GM21515 (cell line): ENCODE results near the gene KHDRBS2.
A peak's percentile ranks its signal among the peaks of the same experiment; 100 is the strongest.

Source experiments
- ATAC-seq: cut with Tn5 transposase; IDR thresholded peaks from one replicate; pipeline ENCODE4 v1.9.1; 2021; ENCODE audit not compliant: unreplicated experiment

The KHDRBS2 gene

DNA sequence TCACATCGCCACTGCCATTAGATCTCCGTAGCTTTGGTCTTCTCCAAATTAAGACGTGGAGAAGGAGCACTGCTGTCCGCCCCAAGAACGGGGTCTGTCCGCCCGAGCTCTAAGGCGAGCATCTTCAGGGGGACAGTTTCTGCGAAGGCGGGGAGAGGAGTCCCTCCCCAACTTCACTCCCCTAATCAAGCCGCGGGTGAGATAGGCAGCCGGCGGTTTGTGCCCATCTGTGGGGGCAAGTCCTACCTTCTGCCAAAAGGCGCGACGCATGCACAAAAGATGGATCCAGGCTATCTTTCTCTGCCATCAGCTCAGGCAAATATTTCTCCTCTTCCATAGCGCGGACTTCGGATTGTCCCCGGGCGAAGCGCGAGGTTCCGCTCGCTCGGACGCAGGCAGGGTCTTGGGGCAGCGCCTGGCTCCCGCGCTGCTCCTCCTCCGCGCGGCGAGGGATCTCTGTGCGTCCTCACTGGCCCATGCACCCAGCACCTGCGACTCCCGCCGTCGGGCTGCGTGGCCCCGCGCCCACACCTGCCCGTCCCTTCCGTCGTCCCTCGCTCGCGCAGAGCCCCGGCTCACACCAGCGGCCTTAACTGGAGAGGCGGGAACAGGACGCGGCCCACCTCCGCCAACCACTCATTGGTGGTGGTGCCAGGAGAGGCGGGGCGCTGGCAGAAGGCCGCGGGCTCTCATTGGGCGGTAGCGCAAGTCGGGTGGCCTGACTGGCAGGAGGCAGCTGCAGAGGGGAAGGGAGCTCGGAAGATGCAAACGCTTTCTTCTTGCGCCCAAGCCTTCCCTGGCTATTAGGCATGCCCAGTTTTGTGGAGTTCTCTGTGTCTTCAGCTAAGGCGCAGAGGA, at the start of gene KHDRBS2:
Gene KHDRBS2 (minus strand): TSS at position 614 of the 858 bp plus-strand sequence.
- peak; percentile 100 for ATAC-seq

- no peak for ATAC-seq
These were observed 42.6 kb upstream of the KHDRBS2 start for GRCh38 chr6:62328607-62329006.

DNA sequence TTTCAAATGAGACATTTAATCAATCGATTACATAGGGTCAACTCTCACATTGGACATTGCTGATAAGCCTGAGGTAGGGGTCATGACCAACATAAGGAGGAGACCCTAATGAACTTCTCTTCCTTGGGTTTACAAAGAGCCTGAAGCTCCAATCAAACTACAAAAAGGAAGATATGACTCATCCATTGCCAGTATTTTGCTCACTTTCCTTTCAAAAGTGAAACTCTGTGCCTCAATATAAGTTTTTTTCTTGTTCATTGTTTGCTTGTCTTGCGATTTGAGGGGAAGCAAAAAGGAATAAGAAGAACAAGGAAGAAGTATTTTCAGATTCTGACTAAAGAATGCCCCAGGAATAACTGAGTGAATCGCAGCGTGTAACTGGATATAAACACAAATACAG, 38.8 kb upstream of the KHDRBS2 start:
- no peak for ATAC-seq

GRCh38 chr6:62323818-62324431, 37.9 kb upstream of the KHDRBS2 start:
- ATAC-seq, result no peak

DNA sequence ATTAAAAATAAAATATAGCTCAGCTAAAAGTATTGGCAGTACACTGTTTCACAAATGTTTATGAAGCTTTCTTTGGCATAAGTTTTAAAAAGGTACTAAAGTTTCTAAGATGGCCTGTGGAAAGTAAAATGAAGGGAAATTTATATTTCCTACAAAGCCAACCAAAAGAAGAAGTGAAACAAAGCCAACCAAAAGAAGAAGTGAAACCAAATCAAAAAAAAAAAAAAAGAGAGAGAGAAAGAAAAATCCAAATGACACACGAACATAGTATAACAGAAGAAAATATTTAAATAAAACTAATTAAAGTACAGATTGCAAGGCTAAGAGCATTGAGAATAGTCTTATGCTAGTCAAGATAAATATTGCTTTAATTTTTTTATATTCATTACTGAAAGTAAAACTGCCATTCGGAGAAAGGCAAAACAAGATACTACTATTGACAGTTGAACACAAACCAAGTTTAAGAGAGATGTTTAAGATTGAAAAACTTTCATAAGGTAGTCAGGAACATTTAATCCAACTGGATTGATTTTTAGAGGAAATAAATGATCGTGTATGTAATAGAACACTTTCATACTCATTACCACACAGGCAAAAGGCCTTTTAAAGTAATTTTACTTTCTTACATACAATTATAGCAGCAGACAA, 12.8 kb upstream of the KHDRBS2 start:
- peak; percentile 90 for ATAC-seq

DNA sequence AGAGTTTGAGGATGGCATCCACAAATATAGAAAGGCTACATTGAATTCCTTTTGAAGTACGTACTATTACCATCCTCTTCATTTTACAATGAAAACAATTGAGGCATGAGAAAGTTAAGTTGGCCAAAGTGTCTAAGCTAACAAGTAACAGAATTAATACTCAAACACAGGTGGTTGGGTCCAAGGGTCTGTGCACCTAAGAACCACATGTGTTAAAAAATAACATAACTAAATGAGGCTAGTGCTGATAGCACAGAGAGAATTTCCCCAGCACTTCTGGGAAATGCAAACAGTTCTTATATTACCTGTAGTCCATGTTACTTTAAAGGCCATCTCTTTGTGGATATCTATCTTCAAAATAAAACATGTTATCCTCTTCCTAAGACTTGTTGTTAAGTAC, 10.5 kb upstream of the KHDRBS2 start:
- ATAC-seq, result no peak

- ATAC-seq, result no peak
These were observed 2.9 kb upstream of the KHDRBS2 start for GRCh38 chr6:62288974-62289373.

DNA sequence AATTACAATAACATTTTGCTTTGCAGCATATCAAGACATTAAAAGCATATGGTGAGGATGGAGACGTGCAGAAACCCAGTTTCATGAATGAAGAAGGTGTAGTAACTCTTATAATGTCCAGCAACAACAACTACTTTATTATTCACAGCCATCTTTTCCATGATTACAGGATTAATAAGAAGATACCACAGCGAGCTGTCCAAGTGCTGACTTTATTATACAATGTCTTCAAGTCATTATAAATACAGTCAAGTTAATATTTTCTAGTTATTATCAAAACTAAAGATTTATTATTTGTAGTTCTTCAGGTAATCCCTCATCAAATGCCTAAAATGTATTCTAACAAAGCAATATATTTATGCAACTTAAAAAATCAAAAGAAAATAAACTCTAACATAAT, 2.5 kb upstream of the KHDRBS2 start:
- ATAC-seq, result no peak

- ATAC-seq, result peak; percentile 4
These were observed 432 bp upstream of the KHDRBS2 start for GRCh38 chr6:62286470-62286843.

GRCh38 chr6:62284725-62285124, 1.3 kb downstream of the KHDRBS2 start:
- no peak for ATAC-seq

DNA sequence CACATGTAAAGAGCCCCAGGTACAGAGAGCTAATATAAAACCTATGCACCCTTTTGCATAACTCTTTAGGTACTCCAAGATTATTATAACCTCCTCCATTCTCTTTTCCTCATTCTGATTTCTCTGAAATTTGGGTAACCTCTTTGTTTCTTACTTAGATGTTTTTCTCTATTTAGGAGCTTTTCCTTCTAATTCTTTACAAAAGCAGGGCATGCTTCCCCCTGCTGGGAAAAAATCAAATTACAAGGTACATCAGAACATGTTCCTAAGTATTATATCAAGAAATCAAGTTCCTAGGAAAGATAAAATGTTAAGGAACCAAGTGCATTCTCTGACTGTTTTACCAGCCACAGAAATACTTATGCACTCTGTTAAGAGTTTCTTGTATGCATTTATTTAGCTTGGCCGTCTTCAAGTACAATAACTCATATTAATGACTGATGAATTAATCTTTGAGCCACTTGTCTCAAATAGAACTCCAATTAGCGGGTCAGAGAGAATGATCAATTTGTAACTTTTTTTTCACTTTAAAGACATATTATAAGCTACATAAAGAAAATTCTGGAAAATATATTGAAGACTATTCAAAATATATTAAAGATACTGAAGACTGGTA, 2.1 kb downstream of the KHDRBS2 start:
- ATAC-seq, result no peak

DNA sequence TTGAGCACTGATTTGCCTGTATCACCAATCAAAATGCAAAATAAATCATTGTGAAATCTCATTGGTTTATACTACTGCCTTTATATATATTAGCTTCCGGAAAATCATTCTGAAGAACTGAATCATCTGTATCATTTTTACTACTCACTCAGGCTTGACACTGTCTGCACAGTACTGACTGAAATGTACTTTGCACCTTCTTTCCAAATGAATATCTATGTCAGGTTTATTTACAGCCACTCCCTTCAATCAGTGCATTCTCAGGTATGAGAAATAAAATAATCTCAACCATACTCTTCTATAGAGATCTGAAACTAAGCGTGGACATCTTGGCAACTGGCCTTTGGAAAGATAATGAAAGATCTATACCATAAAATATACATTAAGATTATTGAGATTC, 2.7 kb downstream of the KHDRBS2 start:
- no peak for ATAC-seq

- no peak for ATAC-seq
These were observed 5.9 kb downstream of the KHDRBS2 start for GRCh38 chr6:62280099-62280498.

GRCh38 chr6:62272114-62272513, 13.9 kb downstream of the KHDRBS2 start:
- no peak for ATAC-seq

- no peak for ATAC-seq
These were observed 20.0 kb downstream of the KHDRBS2 start for GRCh38 chr6:62265906-62266525.

- ATAC-seq, result no peak
These were observed 23.7 kb downstream of the KHDRBS2 start for GRCh38 chr6:62262283-62262682.

GRCh38 chr6:62246087-62246486, 39.9 kb downstream of the KHDRBS2 start:
- ATAC-seq, result no peak

DNA sequence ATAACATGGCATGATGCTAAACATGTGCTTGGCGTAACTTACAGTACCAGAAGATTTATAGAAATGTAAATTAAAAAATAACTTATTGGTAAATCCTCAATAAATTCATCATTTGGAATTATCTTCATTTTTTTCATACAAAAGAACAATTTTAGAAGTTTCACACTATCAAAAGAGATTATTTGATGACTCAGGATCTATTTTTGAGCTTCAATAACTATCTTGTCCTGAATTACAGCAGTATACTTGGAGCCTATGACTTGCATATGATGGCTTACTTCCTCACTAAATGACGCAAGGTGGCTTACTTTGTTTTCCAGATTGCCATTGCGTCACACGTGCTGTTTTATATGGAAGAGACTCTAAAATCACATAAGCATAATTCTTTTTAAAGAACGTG, 49.2 kb downstream of the KHDRBS2 start:
- ATAC-seq, result no peak

GRCh38 chr6:62229231-62229630, 56.8 kb downstream of the KHDRBS2 start:
- ATAC-seq, result no peak

- ATAC-seq, result no peak
These were observed 68.2 kb downstream of the KHDRBS2 start for GRCh38 chr6:62217866-62218265.

DNA sequence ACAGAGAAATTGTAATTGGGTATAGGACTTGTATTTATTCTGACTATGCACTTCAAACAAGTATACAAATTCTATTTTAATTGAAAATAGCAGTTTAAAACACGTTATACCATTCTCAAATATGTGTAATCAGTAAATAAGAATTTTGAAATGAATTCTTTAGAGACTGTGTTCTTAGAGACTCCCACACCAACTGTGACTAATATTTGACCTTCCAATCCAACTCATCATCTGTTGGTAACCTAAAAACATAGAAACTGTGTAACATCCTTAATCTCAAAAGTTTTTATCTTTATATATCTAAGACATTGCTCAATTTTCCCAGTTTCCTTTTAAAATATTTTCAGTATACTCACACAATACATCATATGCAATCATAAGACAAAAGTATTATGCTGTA, 83.9 kb downstream of the KHDRBS2 start:
- ATAC-seq, result no peak
